Liver (tissue), 9 donors: ENCODE results near the gene FAM131B. TPM values are rescaled to one million over a fixed set of nuclear protein-coding genes. Genes with fewer than 3 reads are reported as not detected.

ENCODE experiments used
- DNase-seq: peaks from one replicate; pipeline ENCODE4 v3.0.0-alpha.2; 2017; ENCODE audit warnings: low spot score
- H3K27ac ChIP-seq, 2 donors: one replicate each; pipeline ENCODE4 v1.7.0; 2013; ENCODE audit warnings: inconsistent platforms in 2 of 2, low read length in 2 of 2, control low read depth in 1 of 2, low read depth in 1 of 2, mild to moderate bottlenecking in 1 of 2
- H3K27me3 ChIP-seq, 4 donors: one replicate each; pipeline versions ENCODE4 v1.6.1 to v1.7.0; 2013; ENCODE audit warnings: low read length in 3 of 4, inconsistent platforms in 1 of 4, mild to moderate bottlenecking in 1 of 4, moderate library complexity in 1 of 4; ENCODE audit not compliant: control insufficient read depth in 4 of 4, insufficient read depth in 4 of 4
- H3K36me3 ChIP-seq, 4 donors: one replicate each; pipeline versions ENCODE4 v1.6.1 to v1.7.0; 2013; ENCODE audit warnings: low read length in 3 of 4, mild to moderate bottlenecking in 3 of 4, low read depth in 1 of 4, moderate library complexity in 1 of 4; ENCODE audit not compliant: control insufficient read depth in 4 of 4, insufficient read depth in 3 of 4
- H3K4me1 ChIP-seq, 4 donors: one replicate each; pipeline versions ENCODE4 v1.6.1 to v1.7.0; 2013; ENCODE audit warnings: low read length in 3 of 4, mild to moderate bottlenecking in 3 of 4, moderate library complexity in 1 of 4; ENCODE audit not compliant: control insufficient read depth in 4 of 4, insufficient read depth in 4 of 4
- H3K4me3 ChIP-seq, 3 donors: one replicate each; pipeline versions ENCODE4 v1.6.1 to v1.7.0; 2013; ENCODE audit warnings: low read length in 3 of 3, control low read depth in 1 of 3, low read depth in 1 of 3, mild to moderate bottlenecking in 1 of 3
- H3K9ac ChIP-seq, 2 donors: one replicate each; pipeline ENCODE4 v1.7.0; 2013; ENCODE audit warnings: low read length in 2 of 2, mild to moderate bottlenecking in 2 of 2, moderate library complexity in 2 of 2, control low read depth in 1 of 2, low read depth in 1 of 2
- H3K9me3 ChIP-seq, 4 donors: one replicate each; pipeline versions ENCODE4 v1.6.1 to v1.7.0; 2013; ENCODE audit warnings: low read length in 3 of 4; ENCODE audit not compliant: control insufficient read depth in 4 of 4
- EGR1 ChIP-seq, 2 donors: IDR thresholded peaks; 2 replicates each; pipeline ENCODE4 v1.6.1; 2016 to 2018; ENCODE audit warnings: antibody characterized with exemption in 2 of 2, low read depth in 2 of 2
- FOXA1 ChIP-seq: IDR thresholded peaks from 2 replicates; pipeline ENCODE4 v1.6.1; 2016; ENCODE audit warnings: antibody characterized with exemption
- GABPA ChIP-seq, 2 donors: IDR thresholded peaks in 1 of 2; conservative IDR thresholded peaks in 1 of 2; 2 replicates each; pipeline ENCODE4 v1.6.1; 2016; ENCODE audit warnings: antibody characterized with exemption in 2 of 2, mild to moderate bottlenecking in 1 of 2, moderate library complexity in 1 of 2
- HNF4A ChIP-seq, 2 donors: conservative IDR thresholded peaks; 2 replicates each; pipeline ENCODE4 v1.6.1; 2016; ENCODE audit warnings: antibody characterized with exemption in 2 of 2, mild to moderate bottlenecking in 2 of 2
- HNF4G ChIP-seq: IDR thresholded peaks from 2 replicates; pipeline ENCODE4 v1.6.1; 2016; ENCODE audit warnings: antibody characterized with exemption
- JUND ChIP-seq, 2 donors: IDR thresholded peaks; 2 replicates each; pipeline ENCODE4 v1.6.1; 2016; ENCODE audit warnings: antibody characterized with exemption in 2 of 2
- NR2F2 ChIP-seq: IDR thresholded peaks from 2 replicates; pipeline ENCODE4 v1.6.1; 2016; ENCODE audit warnings: antibody characterized with exemption
- RAD21 ChIP-seq, 2 donors: IDR thresholded peaks; 2 replicates each; pipeline ENCODE4 v1.6.1; 2016; ENCODE audit warnings: antibody characterized with exemption in 2 of 2, mild to moderate bottlenecking in 2 of 2
- RXRA ChIP-seq, 2 donors: IDR thresholded peaks; 2 replicates each; pipeline ENCODE4 v1.6.1; 2017 to 2018; ENCODE audit warnings: antibody characterized with exemption in 2 of 2, mild to moderate bottlenecking in 1 of 2
- SP1 ChIP-seq: IDR thresholded peaks from 2 replicates; pipeline ENCODE4 v1.6.1; 2018; ENCODE audit warnings: antibody characterized with exemption, mild to moderate bottlenecking
- TAF1 ChIP-seq: conservative IDR thresholded peaks from 2 replicates; pipeline ENCODE4 v1.6.1; 2016; ENCODE audit warnings: antibody characterized with exemption, mild to moderate bottlenecking
- YY1 ChIP-seq: IDR thresholded peaks from 2 replicates; pipeline ENCODE4 v1.6.1; 2016; ENCODE audit warnings: antibody characterized with exemption, mild to moderate bottlenecking
- WGBS: extraction: QIAGEN DNeasy Blood & Tissue Kit; methylation state at CpG from one replicate; pipeline ENCODE4 v1.1.7; 2013; 5-methylcytosine and 5-hydroxymethylcytosine counted together
- polyA plus RNA-seq, 2 donors: library from polyadenylated mRNA; stranded (reverse) in 1 of 2; unstranded in 1 of 2; fragments of 200-250 nt in 1 of 2; fragments of >200 nt in 1 of 2; fragmentation: Nextera tagmentation in 1 of 2; extraction: Ambion mirVana in 1 of 2; gene quantifications; one replicate each; pipeline versions ENCODE4 v1.2.1 to v1.2.3, GENCODE V29; 2013 to 2015
- total RNA-seq, 2 donors: library from RNA; depleted of rRNA; stranded (reverse); fragments of >200 nt; gene quantifications; one replicate each; pipeline ENCODE4 v1.2.3, GENCODE V29; 2014
- TF ChIP-seq, protein P1 (sequence below): IDR thresholded peaks from 2 replicates; pipeline ENCODE4 v1.6.1; 2016; ENCODE audit warnings: antibody characterized with exemption
- TF ChIP-seq, protein P2 (sequence below): IDR thresholded peaks from 2 replicates; pipeline ENCODE4 v1.6.1; 2016; ENCODE audit warnings: antibody characterized with exemption
- TF ChIP-seq, protein P3 (sequence below): IDR thresholded peaks from 2 replicates; pipeline ENCODE4 v1.6.1; 2016; ENCODE audit warnings: antibody characterized with exemption, mild to moderate bottlenecking
- TF ChIP-seq, protein P4 (sequence below): fragments of 150-350 bp; IDR thresholded peaks from 2 replicates; pipeline ENCODE4 v1.5.1; 2017; ENCODE audit warnings: improper control_type of control experiment, low read depth, low read length; ENCODE audit not compliant: missing input control
- donor health status: healthy.
- donor health status: healthy.
- donor health status: healthy.
- donor health status: healthy.
- donor health status: healthy.

Gene FAM131B
- total and polyA plus RNA-seq, 4 donors: 0.06 to 0.14 (median 0.08) TPM; not detected in 1

GRCh38 chr7:143396625-143397556 lies 34.4 kb upstream of the FAM131B start:
- H3K27me3 ChIP-seq: no peaks in the 10 kb centered on the region
- no peaks in the 10 kb centered on the region for H3K9me3 ChIP-seq
- no peak overlapping the region for H3K9ac ChIP-seq
- peak overlapping the region in 1 of 2 donors; percentile 47 for H3K27ac ChIP-seq
- WGBS: 65% methylated on average over 28 of the region's 28 CpGs
- TF ChIP-seq HNF4A (conservative IDR thresholded peaks at IDR 0.05) (peak; percentile 59 to 74), SP1 (peak; percentile 30), JUND (IDR thresholded peaks at IDR 0.05) (no peak), RXRA (IDR thresholded peaks at IDR 0.05) (peak; percentile 65 to 83), EGR1 (IDR thresholded peaks at IDR 0.05; ENCODE audit: low read depth in 2 of 2) (no peak)
- H3K36me3 ChIP-seq: peaks cover 0 to 25% (median 6%) of the 10 kb centered on the region in 4 donors
- peaks cover 36 to 69% (median 66%) of the 10 kb centered on the region in 4 donors for H3K4me1 ChIP-seq
- no peak for DNase-seq
- no peak overlapping the region for H3K4me3 ChIP-seq

GRCh38 chr7:143396182-143396581 lies 33.7 kb upstream of the FAM131B start:
- 61% methylated on average over 7 of the region's 7 CpGs for WGBS
- H3K4me1 ChIP-seq: peaks cover 40 to 69% (median 68%) of the 10 kb centered on the region in 4 donors
- no peaks in the 10 kb centered on the region for H3K9me3 ChIP-seq
- H3K9ac ChIP-seq: no peak overlapping the region
- H3K36me3 ChIP-seq: peaks cover 0 to 25% (median 6%) of the 10 kb centered on the region in 4 donors
- no peak overlapping the region for H3K4me3 ChIP-seq
- TF ChIP-seq NR2F2 (no peak), YY1 (no peak)
- TF ChIP-seq, protein P1, sequence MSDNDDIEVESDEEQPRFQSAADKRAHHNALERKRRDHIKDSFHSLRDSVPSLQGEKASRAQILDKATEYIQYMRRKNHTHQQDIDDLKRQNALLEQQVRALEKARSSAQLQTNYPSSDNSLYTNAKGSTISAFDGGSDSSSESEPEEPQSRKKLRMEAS: no peak
- DNase-seq: no peak
- no peaks in the 10 kb centered on the region for H3K27me3 ChIP-seq
- no peak overlapping the region for H3K27ac ChIP-seq

GRCh38 chr7:143395187-143396149 lies 33.0 kb upstream of the FAM131B start:
- H3K27ac ChIP-seq: peak overlapping the region in 1 of 2 donors; percentile 70
- peaks cover 0 to 25% (median 8%) of the 10 kb centered on the region in 4 donors for H3K36me3 ChIP-seq
- peak overlapping the region in 1 of 3 donors; percentile 53 for H3K4me3 ChIP-seq
- peaks cover 42 to 76% (median 73%) of the 10 kb centered on the region in 4 donors for H3K4me1 ChIP-seq
- H3K27me3 ChIP-seq: no peaks in the 10 kb centered on the region
- WGBS: 30% methylated on average over 21 of the region's 21 CpGs
- no peak for DNase-seq
- no peak overlapping the region for H3K9ac ChIP-seq
- no peaks in the 10 kb centered on the region for H3K9me3 ChIP-seq
- TF ChIP-seq TAF1 (no peak), GABPA (IDR thresholded peaks at IDR 0.05 in 1 of 2, conservative IDR thresholded peaks at IDR 0.05 in 1 of 2) (no peak), FOXA1 (peak; percentile 68), RXRA (IDR thresholded peaks at IDR 0.05) (peak; percentile 99), RAD21 (IDR thresholded peaks at IDR 0.05) (peak; percentile 41 to 59), HNF4G (peak; percentile 60), SP1 (peak; percentile 98), HNF4A (conservative IDR thresholded peaks at IDR 0.05) (peak; percentile 93 to 94), YY1 (peak; percentile 87), JUND (IDR thresholded peaks at IDR 0.05) (peak; percentile 60 to 69)
- TF ChIP-seq, protein P1: peak; percentile 92
- TF ChIP-seq, protein P2, sequence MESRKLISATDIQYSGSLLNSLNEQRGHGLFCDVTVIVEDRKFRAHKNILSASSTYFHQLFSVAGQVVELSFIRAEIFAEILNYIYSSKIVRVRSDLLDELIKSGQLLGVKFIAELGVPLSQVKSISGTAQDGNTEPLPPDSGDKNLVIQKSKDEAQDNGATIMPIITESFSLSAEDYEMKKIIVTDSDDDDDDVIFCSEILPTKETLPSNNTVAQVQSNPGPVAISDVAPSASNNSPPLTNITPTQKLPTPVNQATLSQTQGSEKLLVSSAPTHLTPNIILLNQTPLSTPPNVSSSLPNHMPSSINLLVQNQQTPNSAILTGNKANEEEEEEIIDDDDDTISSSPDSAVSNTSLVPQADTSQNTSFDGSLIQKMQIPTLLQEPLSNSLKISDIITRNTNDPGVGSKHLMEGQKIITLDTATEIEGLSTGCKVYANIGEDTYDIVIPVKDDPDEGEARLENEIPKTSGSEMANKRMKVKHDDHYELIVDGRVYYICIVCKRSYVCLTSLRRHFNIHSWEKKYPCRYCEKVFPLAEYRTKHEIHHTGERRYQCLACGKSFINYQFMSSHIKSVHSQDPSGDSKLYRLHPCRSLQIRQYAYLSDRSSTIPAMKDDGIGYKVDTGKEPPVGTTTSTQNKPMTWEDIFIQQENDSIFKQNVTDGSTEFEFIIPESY: peak; percentile 60
- TF ChIP-seq, protein P3, sequence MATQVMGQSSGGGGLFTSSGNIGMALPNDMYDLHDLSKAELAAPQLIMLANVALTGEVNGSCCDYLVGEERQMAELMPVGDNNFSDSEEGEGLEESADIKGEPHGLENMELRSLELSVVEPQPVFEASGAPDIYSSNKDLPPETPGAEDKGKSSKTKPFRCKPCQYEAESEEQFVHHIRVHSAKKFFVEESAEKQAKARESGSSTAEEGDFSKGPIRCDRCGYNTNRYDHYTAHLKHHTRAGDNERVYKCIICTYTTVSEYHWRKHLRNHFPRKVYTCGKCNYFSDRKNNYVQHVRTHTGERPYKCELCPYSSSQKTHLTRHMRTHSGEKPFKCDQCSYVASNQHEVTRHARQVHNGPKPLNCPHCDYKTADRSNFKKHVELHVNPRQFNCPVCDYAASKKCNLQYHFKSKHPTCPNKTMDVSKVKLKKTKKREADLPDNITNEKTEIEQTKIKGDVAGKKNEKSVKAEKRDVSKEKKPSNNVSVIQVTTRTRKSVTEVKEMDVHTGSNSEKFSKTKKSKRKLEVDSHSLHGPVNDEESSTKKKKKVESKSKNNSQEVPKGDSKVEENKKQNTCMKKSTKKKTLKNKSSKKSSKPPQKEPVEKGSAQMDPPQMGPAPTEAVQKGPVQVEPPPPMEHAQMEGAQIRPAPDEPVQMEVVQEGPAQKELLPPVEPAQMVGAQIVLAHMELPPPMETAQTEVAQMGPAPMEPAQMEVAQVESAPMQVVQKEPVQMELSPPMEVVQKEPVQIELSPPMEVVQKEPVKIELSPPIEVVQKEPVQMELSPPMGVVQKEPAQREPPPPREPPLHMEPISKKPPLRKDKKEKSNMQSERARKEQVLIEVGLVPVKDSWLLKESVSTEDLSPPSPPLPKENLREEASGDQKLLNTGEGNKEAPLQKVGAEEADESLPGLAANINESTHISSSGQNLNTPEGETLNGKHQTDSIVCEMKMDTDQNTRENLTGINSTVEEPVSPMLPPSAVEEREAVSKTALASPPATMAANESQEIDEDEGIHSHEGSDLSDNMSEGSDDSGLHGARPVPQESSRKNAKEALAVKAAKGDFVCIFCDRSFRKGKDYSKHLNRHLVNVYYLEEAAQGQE: peak; percentile 58
- TF ChIP-seq, protein P4, sequence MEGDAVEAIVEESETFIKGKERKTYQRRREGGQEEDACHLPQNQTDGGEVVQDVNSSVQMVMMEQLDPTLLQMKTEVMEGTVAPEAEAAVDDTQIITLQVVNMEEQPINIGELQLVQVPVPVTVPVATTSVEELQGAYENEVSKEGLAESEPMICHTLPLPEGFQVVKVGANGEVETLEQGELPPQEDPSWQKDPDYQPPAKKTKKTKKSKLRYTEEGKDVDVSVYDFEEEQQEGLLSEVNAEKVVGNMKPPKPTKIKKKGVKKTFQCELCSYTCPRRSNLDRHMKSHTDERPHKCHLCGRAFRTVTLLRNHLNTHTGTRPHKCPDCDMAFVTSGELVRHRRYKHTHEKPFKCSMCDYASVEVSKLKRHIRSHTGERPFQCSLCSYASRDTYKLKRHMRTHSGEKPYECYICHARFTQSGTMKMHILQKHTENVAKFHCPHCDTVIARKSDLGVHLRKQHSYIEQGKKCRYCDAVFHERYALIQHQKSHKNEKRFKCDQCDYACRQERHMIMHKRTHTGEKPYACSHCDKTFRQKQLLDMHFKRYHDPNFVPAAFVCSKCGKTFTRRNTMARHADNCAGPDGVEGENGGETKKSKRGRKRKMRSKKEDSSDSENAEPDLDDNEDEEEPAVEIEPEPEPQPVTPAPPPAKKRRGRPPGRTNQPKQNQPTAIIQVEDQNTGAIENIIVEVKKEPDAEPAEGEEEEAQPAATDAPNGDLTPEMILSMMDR: peak; percentile 12
